Measurements from ENCODE around the gene MTMR3.

DNA sequence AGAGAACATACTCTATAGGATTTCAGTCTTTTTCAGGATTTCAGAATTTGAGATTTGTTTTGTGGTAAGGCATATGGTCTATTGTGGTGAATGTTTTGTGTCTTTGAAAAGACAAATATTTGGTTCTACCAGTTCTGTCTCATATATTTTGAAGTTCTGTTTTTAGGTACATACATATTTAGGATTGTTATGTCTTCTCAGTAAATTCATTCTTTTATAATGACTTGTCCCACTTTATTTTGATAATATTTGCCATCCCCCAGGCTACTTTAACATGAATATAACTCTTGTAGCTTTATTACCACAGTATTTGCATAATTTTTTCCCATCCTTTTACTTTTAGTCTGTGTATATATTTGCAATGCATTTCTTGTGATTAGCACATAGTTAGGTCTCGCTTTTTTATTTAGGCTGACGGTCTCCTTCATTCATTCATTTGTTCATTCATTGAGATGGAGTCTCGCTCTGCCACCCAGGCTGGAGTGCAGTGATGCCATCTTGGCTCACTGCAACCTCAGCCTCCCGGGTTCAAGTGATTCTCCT lies 32.1 kb downstream of the MTMR3 start:
- TF ChIP-seq, protein P1, sequence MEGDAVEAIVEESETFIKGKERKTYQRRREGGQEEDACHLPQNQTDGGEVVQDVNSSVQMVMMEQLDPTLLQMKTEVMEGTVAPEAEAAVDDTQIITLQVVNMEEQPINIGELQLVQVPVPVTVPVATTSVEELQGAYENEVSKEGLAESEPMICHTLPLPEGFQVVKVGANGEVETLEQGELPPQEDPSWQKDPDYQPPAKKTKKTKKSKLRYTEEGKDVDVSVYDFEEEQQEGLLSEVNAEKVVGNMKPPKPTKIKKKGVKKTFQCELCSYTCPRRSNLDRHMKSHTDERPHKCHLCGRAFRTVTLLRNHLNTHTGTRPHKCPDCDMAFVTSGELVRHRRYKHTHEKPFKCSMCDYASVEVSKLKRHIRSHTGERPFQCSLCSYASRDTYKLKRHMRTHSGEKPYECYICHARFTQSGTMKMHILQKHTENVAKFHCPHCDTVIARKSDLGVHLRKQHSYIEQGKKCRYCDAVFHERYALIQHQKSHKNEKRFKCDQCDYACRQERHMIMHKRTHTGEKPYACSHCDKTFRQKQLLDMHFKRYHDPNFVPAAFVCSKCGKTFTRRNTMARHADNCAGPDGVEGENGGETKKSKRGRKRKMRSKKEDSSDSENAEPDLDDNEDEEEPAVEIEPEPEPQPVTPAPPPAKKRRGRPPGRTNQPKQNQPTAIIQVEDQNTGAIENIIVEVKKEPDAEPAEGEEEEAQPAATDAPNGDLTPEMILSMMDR (IDR thresholded peaks at IDR 0.05 in 4 of 5, conservative IDR thresholded peaks at IDR 0.05 in 1 of 5), result no peak
- no peak for TF ChIP-seq POLR2A (IDR thresholded peaks at IDR 0.05)

Measured in gastrocnemius medialis (tissue), 4 donors.